Measurements from ENCODE around the gene MRPL32.

DNA sequence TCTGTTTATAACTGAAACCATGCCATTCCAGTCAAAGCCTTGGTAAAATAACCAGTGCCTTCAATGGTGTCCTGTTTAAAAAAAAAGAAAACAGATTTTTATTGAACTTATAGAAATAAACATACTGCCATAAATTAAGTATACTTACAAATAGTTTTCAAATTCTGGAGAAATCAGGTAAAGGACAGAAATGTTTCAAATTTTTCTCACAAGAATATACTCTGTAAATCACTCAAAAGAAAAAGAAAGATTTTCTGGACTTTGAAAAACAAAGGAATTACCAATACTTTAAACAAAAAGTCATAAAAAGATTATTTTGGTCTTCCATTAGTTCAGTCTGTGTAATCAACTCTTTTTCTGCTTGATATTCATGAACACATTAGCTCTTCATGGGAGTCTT, 23.9 kb downstream of the MRPL32 start:
- TF ChIP-seq, protein P1, sequence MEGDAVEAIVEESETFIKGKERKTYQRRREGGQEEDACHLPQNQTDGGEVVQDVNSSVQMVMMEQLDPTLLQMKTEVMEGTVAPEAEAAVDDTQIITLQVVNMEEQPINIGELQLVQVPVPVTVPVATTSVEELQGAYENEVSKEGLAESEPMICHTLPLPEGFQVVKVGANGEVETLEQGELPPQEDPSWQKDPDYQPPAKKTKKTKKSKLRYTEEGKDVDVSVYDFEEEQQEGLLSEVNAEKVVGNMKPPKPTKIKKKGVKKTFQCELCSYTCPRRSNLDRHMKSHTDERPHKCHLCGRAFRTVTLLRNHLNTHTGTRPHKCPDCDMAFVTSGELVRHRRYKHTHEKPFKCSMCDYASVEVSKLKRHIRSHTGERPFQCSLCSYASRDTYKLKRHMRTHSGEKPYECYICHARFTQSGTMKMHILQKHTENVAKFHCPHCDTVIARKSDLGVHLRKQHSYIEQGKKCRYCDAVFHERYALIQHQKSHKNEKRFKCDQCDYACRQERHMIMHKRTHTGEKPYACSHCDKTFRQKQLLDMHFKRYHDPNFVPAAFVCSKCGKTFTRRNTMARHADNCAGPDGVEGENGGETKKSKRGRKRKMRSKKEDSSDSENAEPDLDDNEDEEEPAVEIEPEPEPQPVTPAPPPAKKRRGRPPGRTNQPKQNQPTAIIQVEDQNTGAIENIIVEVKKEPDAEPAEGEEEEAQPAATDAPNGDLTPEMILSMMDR (conservative IDR thresholded peaks at IDR 0.05; ENCODE audit: low read length) = no peak
- TF ChIP-seq EZH2phosphoT487 (IDR thresholded peaks at IDR 0.05; ENCODE audit: borderline replicate concordance, low read depth, low read length) = no peak
